ENCODE results near the gene CDH23. TPM values are rescaled to one million over a fixed set of nuclear protein-coding genes. Genes with fewer than 3 reads are reported as not detected.

The CDH23 gene
- total RNA-seq, 1 donor from 2014 or later, result 5.4 TPM

GRCh38 chr10:71432101-71432905 is 35.6 kb downstream of the CDH23 start:
- ATAC-seq, result no peak
- intact Hi-C loops (cut with micrococcal nuclease), result no loop called here
- no peak for DNase-seq

GRCh38 chr10:71432956-71433767 is 36.4 kb downstream of the CDH23 start:
- DNase-seq (no peak), ATAC-seq (no peak)
- intact Hi-C loops (cut with micrococcal nuclease), result no loop called here

- DNase-seq, result no peak
- intact Hi-C loops (cut with micrococcal nuclease), result no loop called here
- no peak for ATAC-seq
Observed at GRCh38 chr10:71433768-71434744, 37.3 kb downstream of the CDH23 start.

DNA sequence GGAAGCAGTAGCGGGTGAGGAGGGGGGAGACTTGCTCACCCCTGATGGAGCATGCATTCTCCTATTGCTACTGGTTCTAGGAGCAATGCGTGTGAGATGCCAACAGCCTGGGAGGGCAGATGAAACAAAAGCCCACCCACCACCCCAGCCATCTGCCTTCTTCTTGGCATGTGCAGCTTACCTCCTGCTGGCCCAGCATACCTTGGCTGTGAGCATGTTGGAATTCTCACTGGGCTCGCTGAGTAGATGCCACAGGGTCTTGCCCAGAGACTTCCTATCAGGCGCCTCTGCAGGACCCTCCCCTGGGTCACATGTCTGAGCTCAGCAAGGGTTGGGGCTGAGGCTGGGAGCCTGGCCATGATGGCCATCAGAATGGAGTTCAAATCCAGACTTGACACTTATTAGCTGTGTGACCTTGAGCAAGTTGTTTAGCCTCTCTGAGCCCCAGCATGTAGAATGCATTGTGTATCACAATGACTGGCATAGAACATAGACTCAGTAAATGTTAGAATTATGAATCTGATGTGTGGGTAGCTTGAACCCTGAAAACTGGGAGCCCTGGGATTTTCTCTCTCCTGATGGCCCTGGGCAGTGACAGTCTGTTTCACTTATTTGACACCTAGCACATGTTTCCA is 38.2 kb downstream of the CDH23 start:
- no peak for DNase-seq
- ATAC-seq, result no peak
- intact Hi-C loops (cut with micrococcal nuclease), result no loop called here

DNA sequence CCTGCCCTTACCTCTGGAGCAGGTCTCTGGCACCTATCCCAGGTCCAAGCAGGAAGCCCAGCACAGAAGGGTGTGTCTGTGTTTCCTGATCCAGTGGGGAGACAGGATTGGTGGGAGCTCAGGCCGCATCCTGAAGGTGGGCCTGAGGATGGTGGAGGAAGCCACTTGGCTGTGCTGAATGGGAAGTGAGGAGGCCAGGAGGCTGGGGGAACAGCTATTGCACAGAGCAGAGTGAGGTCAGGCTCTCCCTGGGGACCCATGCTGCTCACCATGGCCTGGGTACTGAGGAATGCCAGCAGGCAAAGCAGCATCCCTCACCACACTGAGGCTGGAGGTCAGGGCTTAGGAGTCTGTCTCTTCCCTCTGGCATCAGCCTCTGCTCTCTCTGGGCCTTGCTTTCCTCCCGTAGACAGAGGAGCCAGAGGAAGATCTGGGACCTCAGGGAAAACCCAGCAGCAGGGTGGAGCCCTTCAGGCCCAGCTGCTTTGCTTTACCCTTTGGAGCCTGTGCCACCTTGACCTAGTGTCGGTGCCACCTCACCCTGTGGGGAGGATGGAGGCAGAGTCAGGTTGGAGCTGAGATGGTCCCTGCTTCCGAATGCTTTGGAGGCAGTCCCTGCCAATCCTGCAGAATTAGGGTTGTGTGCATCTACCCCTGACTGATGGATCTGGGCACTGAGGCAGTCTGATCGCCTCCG is 39.0 kb downstream of the CDH23 start:
- DNase-seq (peak; percentile 48), ATAC-seq (peak; percentile 70)
- intact Hi-C loops (cut with micrococcal nuclease), result no loop called here

- ATAC-seq, result peak; percentile 61
- intact Hi-C loops (cut with micrococcal nuclease), result no loop called here
- DNase-seq, result no peak
Observed at GRCh38 chr10:71436268-71437125, 39.8 kb downstream of the CDH23 start.

GRCh38 chr10:71437537-71438092 is 40.9 kb downstream of the CDH23 start:
- intact Hi-C loops (cut with micrococcal nuclease), result no loop called here
- DNase-seq (no peak), ATAC-seq (peak; percentile 56)

GRCh38 chr10:71438761-71439160 is 42.0 kb downstream of the CDH23 start:
- DNase-seq (no peak), ATAC-seq (no peak)
- intact Hi-C loops (cut with micrococcal nuclease), result no loop called here

DNA sequence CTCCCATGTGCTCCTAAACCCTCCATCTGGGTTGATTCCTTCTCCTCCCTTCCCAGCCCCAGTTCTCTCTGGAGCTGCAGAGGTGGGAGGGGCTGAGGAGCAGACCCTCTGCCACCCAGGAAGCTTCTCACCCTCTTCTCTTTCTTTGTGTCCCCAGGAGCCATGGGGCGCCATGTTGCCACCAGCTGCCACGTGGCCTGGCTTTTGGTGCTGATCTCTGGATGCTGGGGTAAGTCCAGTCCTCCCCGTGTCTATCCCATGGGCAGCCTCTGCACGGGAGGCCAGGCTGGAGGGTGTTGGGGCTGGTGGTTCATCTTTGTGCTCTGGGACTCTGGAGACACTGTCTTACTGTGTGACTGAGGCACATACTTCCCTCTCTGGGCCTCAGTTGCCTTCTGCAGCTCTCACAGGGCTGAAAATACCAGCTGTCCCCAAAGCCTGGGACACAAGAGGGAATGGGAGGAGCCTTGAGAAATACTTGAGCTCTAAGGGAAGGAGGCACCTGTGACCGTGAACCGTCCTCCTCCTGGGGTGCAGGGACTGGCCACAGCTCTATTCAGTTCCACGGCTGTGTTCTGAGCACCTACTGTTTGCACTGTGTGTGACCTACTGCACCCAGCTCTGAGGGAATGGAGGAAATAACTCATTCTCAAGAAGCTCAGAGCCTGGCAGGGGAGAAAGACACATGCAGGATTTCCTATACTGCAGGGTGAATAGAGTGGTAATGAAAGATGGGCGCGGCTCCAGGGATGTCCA is 43.1 kb downstream of the CDH23 start:
- ATAC-seq (no peak), DNase-seq (no peak)
- intact Hi-C loops (cut with micrococcal nuclease), result no loop called here

GRCh38 chr10:71440506-71441035 is 43.9 kb downstream of the CDH23 start:
- ATAC-seq (no peak), DNase-seq (no peak)
- intact Hi-C loops (cut with micrococcal nuclease), result no loop called here

- intact Hi-C loops (cut with micrococcal nuclease), result no loop called here
- no peak for DNase-seq
- no peak for ATAC-seq
Observed at GRCh38 chr10:71442000-71442399, 45.3 kb downstream of the CDH23 start.

GRCh38 chr10:71442859-71443570 is 46.3 kb downstream of the CDH23 start:
- ATAC-seq (no peak), DNase-seq (no peak)
- intact Hi-C loops (cut with micrococcal nuclease), result no loop called here

GRCh38 chr10:71443676-71444075 is 47.0 kb downstream of the CDH23 start:
- no peak for ATAC-seq
- DNase-seq, result no peak
- intact Hi-C loops (cut with micrococcal nuclease), result no loop called here

GRCh38 chr10:71444284-71445054 is 47.7 kb downstream of the CDH23 start:
- no peak for DNase-seq
- intact Hi-C loops (cut with micrococcal nuclease), result no loop called here
- ATAC-seq, result no peak

- no peak for DNase-seq
- intact Hi-C loops (cut with micrococcal nuclease), result no loop called here
Observed at GRCh38 chr10:71447676-71448075, 51.0 kb downstream of the CDH23 start.

More at GRCh38 chr10:71447676-71448075, 51.0 kb downstream of the CDH23 start:
- no peak for ATAC-seq

Measured in left ventricle myocardium superior (tissue), 1 donor.